Urothelium cell line (cell line): ENCODE data around the gene ABCA13.

Experiments
- DNase-seq: peaks from one replicate; pipeline ENCODE4 v3.0.0; 2011; ENCODE audit warnings: low spot score, mixed read lengths
- FAIRE-seq: peaks from 2 replicates; lab custom pipeline; 2011; peaks lifted over from hg19 to GRCh38; lab: Jason Lieb, UNC

Gene ABCA13

DNA sequence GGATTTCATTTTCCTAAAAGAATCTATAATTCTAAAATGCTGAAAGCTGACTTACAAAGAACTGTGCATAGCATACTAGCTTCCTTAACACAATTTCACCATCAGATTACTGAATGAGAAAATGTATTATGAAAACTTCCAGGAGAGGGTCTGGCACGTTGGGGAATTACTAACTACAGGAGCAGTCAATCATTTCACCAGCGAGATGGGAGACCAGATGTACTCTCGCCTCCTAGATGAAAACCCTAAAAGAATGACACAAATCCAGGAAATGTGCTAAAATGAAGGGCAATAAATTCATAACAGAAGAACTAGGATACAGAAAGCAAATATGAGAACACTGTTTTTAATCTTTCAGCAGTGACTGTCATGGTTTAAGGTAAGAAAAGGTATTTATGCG, 330.8 kb downstream of the ABCA13 start:
- no peak for FAIRE-seq

DNA sequence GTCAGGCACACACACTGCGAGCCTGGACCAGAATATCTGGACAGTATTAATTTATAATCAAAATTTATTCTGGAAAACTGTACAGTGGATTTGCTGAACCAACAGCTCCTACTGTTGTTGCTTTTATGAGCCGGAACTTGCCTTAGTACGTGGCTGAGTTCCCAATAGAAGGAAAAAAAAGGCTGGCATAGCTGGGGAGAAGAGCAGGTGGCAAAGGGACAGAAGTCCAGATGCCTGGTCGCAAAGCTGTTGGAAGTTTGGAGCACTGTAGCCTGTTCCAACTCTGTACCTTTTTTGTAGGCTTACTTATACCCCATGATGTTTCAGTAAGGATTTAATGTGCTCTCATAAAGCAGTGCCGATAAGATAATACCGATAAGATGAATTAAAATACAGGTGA, 333.8 kb downstream of the ABCA13 start:
- FAIRE-seq, result no peak
- no peak for DNase-seq

More for the DNA sequence above, 330.8 kb downstream of the ABCA13 start:
- no peak for DNase-seq

DNA sequence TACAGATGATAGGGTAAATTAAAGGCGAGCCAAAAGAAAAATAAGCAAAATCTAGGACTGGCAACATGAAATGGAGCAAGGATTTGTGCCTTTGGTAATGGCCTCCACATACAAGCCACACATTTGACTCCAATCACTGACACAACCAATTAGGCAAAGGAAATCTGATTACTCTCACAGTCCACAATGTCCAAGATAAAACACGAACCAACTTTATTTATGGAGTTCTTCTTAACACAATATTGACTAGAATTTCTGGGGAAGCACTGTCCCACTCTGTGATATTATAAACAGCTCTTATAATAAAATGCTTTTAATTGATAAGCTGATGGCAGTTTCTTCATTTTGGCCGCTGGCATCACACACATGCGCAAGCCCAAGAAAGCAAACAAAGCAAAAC, 334.2 kb downstream of the ABCA13 start:
- FAIRE-seq (no peak), DNase-seq (no peak)

GRCh38 chr7:48506569-48506968, 335.3 kb downstream of the ABCA13 start:
- no peak for DNase-seq

DNA sequence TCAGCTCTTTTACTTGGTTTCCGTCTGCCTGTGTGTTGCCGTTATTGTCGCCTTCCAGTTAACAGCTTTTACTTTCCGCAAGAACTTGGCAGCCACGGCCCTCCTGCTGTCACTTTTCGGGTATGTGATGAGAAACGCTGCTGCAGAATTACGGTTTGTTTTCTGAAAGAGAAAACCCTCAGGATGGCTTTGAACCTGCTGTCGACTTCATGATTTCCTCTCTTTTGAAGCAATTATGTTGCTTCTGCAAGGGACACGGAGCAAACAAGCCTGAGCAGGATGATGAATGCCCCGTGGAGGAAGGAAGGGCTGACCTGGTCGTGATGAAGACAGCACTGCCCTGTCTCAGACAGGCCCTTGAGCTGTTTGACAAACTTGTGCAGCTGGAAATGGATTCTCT, 339.8 kb downstream of the ABCA13 start:
- FAIRE-seq (no peak), DNase-seq (no peak)

More at GRCh38 chr7:48506569-48506968, 335.3 kb downstream of the ABCA13 start:
- FAIRE-seq, result no peak

GRCh38 chr7:48512892-48513291, 341.6 kb downstream of the ABCA13 start:
- FAIRE-seq, result no peak
- DNase-seq, result no peak

- DNase-seq, result no peak
- FAIRE-seq, result no peak
Observed at GRCh38 chr7:48515171-48515570, 343.9 kb downstream of the ABCA13 start.

GRCh38 chr7:48518092-48518491, 346.8 kb downstream of the ABCA13 start:
- FAIRE-seq, result no peak
- DNase-seq, result no peak

- no peak for DNase-seq
- no peak for FAIRE-seq
Observed at GRCh38 chr7:48522692-48523091, 351.4 kb downstream of the ABCA13 start.

DNA sequence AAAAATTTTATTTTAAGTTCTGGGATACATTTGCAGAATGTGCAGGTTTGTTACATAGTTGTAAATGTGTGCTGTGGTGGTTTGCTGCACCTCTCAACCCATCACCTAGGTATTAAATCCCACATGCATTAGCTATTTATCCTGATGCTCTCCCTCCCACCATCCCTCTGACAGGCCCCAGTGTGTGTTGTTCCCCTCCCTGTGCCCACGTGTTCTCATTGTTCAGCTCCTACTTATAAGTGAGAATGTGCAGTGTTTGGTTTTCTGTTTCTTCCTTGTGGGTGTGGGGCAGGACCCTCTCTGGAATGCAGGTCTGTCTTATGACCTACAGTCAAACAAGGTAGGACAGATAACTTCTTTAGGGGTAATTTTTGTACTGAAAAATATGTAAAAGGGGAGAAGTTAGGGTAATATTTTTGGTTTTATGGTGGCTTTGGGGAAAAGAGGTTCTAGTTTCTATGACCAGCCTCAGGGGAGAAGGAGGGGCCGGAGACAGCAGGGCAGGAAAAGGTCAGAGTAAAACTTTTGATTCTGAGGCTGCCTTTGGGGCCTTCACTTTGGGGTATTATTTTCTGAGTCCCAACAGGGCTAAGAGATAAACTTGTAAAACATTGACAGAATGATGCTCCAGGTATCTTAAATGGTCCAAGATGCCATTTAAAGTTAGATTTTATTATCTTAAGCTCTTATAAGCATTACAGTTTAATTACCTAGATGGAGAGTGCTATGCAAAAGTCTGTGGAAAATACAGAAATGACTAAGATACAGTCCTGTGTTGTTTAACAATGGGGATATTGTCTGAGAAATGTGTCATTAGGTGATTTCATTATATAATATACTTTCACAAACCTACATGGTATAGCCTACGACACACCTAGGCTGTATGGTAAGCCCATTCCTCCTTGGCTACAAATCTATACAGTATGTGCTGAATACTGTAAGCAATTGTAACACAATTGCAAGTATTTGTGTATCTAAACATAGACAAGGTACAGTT, 354.8 kb downstream of the ABCA13 start:
- peak; percentile 63 for FAIRE-seq

GRCh38 chr7:48528646-48529045, 357.4 kb downstream of the ABCA13 start:
- DNase-seq (no peak), FAIRE-seq (no peak)

More for the DNA sequence above, 354.8 kb downstream of the ABCA13 start:
- DNase-seq, result no peak

DNA sequence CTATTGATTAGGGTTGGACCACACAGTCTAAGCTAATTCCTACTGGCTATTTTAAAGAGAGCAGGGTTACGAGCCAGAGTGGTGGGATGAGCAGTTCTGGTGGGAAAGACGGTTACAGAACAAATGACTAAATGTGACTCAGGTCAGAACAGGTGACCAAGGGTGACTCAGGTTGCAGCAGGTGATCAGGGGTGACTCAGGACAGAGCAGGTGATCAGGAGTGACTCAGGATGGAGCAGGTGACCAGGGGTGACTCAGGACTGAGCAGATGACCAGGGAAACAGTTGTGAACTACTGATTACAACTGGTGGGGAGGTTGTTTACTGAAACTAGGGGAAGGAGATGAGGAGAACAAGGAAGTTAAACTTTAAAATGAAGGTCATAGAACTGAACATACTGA, 366.3 kb downstream of the ABCA13 start:
- DNase-seq, result peak; percentile 25
- peak; percentile 93 for FAIRE-seq

DNA sequence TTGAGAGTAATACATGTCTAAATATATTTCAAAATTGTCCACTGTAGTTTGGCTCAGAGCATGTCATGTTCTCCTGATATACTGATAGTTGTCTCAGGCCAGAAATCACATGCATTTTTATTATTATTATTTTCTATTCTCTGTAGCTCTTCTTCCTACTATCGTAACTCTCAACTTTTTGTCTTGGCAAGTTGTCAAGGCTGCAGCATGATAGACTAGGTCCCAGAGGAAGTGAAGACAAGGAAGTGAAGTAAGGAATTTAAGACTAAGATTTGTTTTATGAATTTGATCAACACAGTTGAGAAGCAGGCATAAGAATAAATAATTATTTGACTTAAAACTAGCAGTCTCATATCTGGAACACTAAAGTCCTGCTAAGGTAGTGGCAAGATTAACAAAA, 369.5 kb downstream of the ABCA13 start:
- FAIRE-seq (no peak), DNase-seq (no peak)

DNA sequence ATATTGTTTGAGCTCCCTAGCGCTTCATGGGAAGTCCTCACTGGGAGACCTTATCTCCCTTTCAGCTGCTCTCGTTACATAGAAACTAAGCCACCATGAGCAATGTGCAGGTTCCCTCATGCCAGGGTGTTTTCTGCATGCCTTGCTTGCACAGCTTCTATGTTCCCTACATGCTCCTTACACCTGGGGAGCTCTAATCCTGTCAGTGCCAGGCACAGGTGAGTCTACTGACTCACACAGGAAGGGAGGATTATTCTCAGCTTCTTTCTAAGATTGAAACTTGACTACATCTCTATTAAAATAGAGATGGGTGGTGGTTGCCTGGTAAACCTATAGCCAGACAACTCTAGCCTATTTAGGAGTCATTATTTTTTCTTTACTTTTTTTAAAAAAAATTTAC, 377.4 kb downstream of the ABCA13 start:
- FAIRE-seq (no peak), DNase-seq (no peak)

DNA sequence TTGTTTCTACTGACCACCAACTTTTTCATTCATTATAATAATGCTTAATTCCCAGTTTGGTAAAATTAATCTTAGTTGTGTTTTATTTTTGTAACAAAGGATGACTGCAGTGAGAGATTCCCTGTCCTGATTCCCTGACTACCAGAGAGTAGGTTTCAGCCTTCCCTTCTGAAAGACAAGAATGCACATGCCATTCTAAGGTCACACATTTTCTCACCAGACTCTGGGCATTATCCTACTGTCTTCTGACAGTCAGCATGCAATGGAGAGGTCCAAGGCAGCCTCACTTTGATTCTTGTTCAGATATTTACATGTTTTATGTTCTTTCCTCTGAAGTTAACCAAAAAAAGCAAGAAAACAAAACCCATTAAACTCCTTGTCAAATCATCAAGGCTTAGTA, 380.4 kb downstream of the ABCA13 start:
- FAIRE-seq (no peak), DNase-seq (no peak)

DNA sequence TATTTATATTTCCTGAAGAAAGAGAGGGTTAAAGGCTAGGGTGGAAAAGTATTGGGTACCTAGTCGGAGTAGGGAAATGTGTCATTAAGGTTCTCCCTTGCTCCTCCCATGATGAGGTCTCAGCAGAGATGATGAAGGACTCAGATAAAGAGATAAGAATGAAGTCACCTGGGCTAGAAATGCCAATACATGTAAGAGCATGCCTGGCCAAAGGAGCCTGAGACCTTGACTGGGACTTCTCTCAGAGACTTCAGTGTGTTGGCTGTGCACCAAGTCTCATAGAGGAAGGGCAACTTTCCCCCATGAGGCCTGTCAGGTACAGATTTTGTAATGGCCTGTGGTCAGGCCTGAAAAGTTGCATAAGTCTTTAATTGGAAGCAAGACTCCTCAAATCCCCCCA, 392.1 kb downstream of the ABCA13 start:
- DNase-seq (no peak), FAIRE-seq (no peak)

- no peak for FAIRE-seq
- no peak for DNase-seq
Observed at GRCh38 chr7:48575516-48575915, 404.3 kb downstream of the ABCA13 start.

DNA sequence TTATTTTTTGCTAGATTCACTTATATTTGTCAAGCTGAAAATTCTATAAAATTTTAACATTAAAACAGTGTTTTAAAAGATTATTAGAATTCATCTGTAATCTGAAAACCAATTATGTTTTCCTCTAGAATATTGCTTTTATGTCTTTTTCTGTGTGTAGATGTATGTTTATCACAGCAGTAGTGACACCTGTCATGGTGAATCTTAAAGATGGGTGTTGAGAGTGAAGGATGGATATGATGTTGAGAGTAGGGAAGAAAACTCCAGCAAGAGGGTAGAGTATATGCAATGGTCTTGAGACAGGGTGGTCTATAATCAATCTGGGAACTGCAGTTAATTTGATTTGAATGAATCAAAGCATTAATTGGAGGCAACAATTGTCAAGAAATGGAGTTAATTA, 416.2 kb downstream of the ABCA13 start:
- FAIRE-seq (no peak), DNase-seq (no peak)

DNA sequence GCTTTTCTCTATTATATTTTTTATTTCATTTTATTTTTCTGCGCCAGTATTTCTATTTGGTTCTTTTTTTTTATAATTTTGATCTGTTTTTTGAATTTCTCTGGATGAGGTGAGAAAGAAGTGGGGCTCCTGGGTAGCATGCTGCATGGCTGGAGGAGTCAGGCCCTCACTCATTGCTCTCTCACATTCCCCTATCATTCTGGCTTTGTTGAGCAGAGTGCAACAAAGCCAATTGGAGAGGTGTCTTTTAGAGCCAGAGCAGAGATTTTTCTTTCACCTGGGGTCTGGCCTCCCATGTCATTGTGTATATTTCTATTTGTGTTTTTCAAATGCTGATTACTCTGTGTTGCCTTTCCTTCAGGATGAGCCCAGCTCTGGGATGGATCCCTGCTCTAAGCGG, 423.1 kb downstream of the ABCA13 start:
- no peak for DNase-seq
- FAIRE-seq, result no peak

DNA sequence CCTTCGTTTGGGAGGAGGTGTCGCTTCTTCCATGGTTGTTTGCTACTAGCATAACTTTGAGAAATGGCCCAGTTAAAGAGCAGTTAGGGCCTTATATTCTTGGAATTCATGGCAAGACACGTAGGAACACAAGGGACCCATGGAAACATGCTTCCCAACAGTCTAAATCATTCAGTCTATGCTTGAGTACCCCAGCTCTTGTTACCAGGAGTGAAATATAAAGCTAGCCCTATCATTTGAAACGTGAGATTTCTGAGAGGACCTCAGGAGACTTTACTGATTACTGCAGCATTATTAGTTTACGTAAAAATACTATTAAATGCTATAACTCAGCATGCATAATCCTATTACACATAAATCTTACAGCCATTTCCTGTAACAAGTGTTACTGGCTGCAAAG, 424.5 kb downstream of the ABCA13 start:
- FAIRE-seq (peak; percentile 40), DNase-seq (no peak)

DNA sequence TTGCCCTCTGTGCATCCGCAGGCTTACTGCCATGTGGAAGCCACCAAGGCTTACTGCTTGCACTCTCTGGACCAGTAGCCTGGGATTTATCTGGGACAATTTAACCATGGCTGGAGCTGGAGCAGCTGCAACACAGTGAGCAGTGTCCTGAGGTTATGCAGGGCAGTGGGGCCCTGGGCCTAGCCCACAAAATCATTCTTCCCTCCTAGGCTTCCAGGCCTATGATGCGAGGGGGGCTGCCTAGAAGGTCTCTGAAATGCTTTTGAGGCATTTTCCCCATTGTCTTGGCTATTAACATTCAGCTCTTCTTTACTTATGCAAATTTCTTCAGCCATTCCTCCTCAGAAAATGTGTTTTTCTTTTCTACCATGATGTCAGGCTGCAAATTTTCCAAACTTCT, 439.4 kb downstream of the ABCA13 start:
- FAIRE-seq, result no peak

DNA sequence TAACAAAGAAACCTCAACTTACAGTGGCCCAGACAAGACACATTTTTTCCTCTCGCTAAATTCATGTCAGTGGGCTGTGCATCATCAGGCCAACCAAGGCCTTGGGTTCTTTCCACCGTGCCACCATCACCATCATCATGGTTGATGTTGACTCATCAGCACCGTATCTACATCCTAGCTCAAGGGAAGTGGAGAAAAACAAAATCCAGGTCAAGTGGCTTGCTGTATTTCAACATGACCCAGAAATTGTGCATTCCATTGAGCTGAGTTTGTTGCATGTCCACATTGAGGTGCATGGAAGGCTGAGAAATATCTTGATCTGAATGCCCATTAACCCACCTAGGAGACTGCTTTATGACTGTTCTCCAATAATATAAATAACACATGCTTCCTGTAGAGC, 440.7 kb downstream of the ABCA13 start:
- FAIRE-seq (peak; percentile 40), DNase-seq (peak; percentile 52)

More for the DNA sequence above, 439.4 kb downstream of the ABCA13 start:
- no peak for DNase-seq
